RWPE2 (cell line): ENCODE data around the gene NIPAL3.
"Not testable (repeated sequence)": the region's sequence is repeated elsewhere in the genome, so short reads cannot be mapped to it uniquely, and the experiment has no call there.

Experiments used
- ATAC-seq: fragments of 200-7000 bp; cut with Tn5 transposase; 3 replicates; pipeline ENCODE4 v1.9.1; 2021; ENCODE audit warnings: low read depth
- DNase-seq: peaks from one replicate; pipeline ENCODE4 v3.0.0-alpha.2; 2020; ENCODE audit warnings: low spot score
- H3K27ac ChIP-seq: fragments of 450-650 bp; 2 replicates; pipeline ENCODE4 v1.5.1; 2017; ENCODE audit warnings: mild to moderate bottlenecking; ENCODE audit not compliant: poor library complexity, severe bottlenecking
- H3K27me3 ChIP-seq: fragments of 250-450 bp; sonication (Bioruptor Pico); 2 replicates; pipeline ENCODE4 v1.5.1; 2021; ENCODE audit warnings: mild to moderate bottlenecking, moderate library complexity; ENCODE audit not compliant: insufficient read depth, poor library complexity, severe bottlenecking
- H3K36me3 ChIP-seq: fragments of 250-450 bp; sonication (Bioruptor Pico); 2 replicates; pipeline ENCODE4 v1.5.1; 2020; ENCODE audit warnings: low read depth, mild to moderate bottlenecking, moderate library complexity
- H3K4me1 ChIP-seq: fragments of 250-450 bp; sonication (Bioruptor Pico); 2 replicates; pipeline ENCODE4 v1.5.1; 2021; ENCODE audit warnings: mild to moderate bottlenecking, moderate library complexity; ENCODE audit not compliant: insufficient read depth, poor library complexity, severe bottlenecking
- H3K4me3 ChIP-seq: fragments of 250-450 bp; sonication (Bioruptor Pico); 2 replicates; pipeline ENCODE4 v1.5.1; 2021; ENCODE audit warnings: mild to moderate bottlenecking, moderate library complexity; ENCODE audit not compliant: severe bottlenecking
- H3K9me3 ChIP-seq: fragments of 250-450 bp; sonication (Bioruptor Pico); 2 replicates; pipeline ENCODE4 v1.5.1; 2021; ENCODE audit warnings: mild to moderate bottlenecking, moderate library complexity; ENCODE audit not compliant: severe bottlenecking
- CTCF ChIP-seq: fragments of 450-650 bp; IDR thresholded peaks from one replicate; pipeline ENCODE4 v1.5.1; 2017; ENCODE audit warnings: mild to moderate bottlenecking, moderate library complexity; ENCODE audit not compliant: poor library complexity, severe bottlenecking

Gene NIPAL3

GRCh38 chr1:24489674-24490073 is 74.1 kb downstream of the NIPAL3 start:
- no peaks in the 10 kb centered on the region for H3K36me3 ChIP-seq
- DNase-seq: no peak
- TF ChIP-seq CTCF: no peak
- no peaks in the 10 kb centered on the region for H3K4me1 ChIP-seq
- no peaks in the 10 kb centered on the region for H3K9me3 ChIP-seq
- no peak for ATAC-seq
- H3K27ac ChIP-seq: no peak overlapping the region
- H3K4me3 ChIP-seq: no peak overlapping the region
- H3K27me3 ChIP-seq: no peaks in the 10 kb centered on the region

- no peak for TF ChIP-seq CTCF
- Histone ChIP-seq H3K36me3 (no peaks in the 10 kb centered on the region), H3K4me1 (no peaks in the 10 kb centered on the region), H3K9me3 (no peaks in the 10 kb centered on the region), H3K27ac (no peak overlapping the region), H3K27me3 (no peaks in the 10 kb centered on the region), H3K4me3 (no peak overlapping the region)
- DNase-seq: no peak
- no peak for ATAC-seq
Measured at GRCh38 chr1:24490101-24490781, 74.6 kb downstream of the NIPAL3 start.

GRCh38 chr1:24491577-24492360 is 76.2 kb downstream of the NIPAL3 start:
- no peak overlapping the region for H3K4me3 ChIP-seq
- ATAC-seq (0 out of 3 replicates have a peak, but pooled peaks have one; percentile 38), DNase-seq (no peak)
- H3K36me3 ChIP-seq: no peaks in the 10 kb centered on the region
- no peaks in the 10 kb centered on the region for H3K4me1 ChIP-seq
- no peaks in the 10 kb centered on the region for H3K27me3 ChIP-seq
- no peak for TF ChIP-seq CTCF
- no peak overlapping the region for H3K27ac ChIP-seq
- H3K9me3 ChIP-seq: no peaks in the 10 kb centered on the region

GRCh38 chr1:24492935-24493334 is 77.3 kb downstream of the NIPAL3 start:
- H3K27me3 ChIP-seq, H3K4me3 ChIP-seq, H3K4me1 ChIP-seq, DNase-seq, H3K36me3 ChIP-seq, ATAC-seq, H3K9me3 ChIP-seq, H3K27ac ChIP-seq: not testable (repeated sequence)

- Histone ChIP-seq H3K36me3 (no peaks in the 10 kb centered on the region), H3K4me3 (no peak overlapping the region), H3K27me3 (no peaks in the 10 kb centered on the region), H3K4me1 (no peaks in the 10 kb centered on the region), H3K27ac (no peak overlapping the region), H3K9me3 (no peaks in the 10 kb centered on the region)
- DNase-seq (no peak), ATAC-seq (no peak)
- TF ChIP-seq CTCF: no peak
Measured at GRCh38 chr1:24493785-24494184, 78.2 kb downstream of the NIPAL3 start.
